Measurements from ENCODE around the gene PPP2R1B.

Gene PPP2R1B

DNA sequence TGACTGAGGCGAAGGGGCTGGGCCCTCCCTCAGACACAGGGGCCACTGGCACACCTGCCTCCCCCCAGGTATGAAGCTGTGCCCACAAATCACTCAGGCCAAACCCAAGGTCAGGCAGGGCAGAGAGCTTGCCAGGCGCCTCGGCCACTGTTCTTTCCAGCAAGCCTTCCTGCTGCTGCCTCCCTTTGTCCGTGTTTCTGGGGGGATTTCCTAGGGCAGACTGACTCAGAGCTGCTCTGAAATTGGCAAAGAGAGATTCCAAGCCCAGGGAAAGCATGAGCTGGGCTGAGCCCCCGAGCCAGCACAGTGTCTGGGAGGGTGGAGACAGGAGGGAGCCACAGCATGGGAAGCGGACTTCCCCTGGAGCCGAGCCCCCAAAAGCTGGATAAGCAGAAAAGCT lies 33.2 kb downstream of the PPP2R1B start:
- TF ChIP-seq TAF1 (IDR thresholded peaks at IDR 0.05; ENCODE audit: low read depth) = no peak
- TF ChIP-seq RAD21 (IDR thresholded peaks at IDR 0.05; ENCODE audit: low read depth) = no peak
- TF ChIP-seq FOXM1 (IDR thresholded peaks at IDR 0.05; ENCODE audit: borderline replicate concordance, low read depth) = no peak
- TF ChIP-seq TEAD4 (IDR thresholded peaks at IDR 0.05) = no peak
- no peak for TF ChIP-seq CEBPB (IDR thresholded peaks at IDR 0.05)
- TF ChIP-seq, protein P1, sequence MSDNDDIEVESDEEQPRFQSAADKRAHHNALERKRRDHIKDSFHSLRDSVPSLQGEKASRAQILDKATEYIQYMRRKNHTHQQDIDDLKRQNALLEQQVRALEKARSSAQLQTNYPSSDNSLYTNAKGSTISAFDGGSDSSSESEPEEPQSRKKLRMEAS (IDR thresholded peaks at IDR 0.05) = no peak
- no peak for TF ChIP-seq NFIC (IDR thresholded peaks at IDR 0.05)
- no peak for TF ChIP-seq EGR1 (IDR thresholded peaks at IDR 0.05)
- TF ChIP-seq TCF12 (IDR thresholded peaks at IDR 0.05; ENCODE audit: low read depth) = no peak

DNA sequence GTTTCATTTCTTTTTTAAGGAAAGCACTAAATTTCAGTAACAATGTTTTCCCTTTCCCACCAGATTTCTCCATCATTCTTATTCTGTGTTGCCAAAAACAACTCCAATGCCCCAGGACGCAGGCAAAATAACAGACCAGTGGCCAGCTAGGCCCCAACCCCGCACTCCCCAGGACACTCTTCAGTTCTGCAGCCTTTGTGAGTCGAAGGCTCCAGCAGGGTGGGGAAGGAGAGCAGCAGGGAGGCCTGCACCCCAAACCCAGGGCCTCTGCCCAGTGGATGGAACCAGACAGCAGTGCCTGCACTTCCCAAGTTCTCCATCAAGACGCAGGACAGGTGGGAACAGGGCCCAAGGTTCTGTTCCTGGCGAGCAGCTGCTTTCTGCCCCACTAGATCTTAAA lies 34.4 kb downstream of the PPP2R1B start:
- TF ChIP-seq TEAD4 (IDR thresholded peaks at IDR 0.05) = no peak
- TF ChIP-seq, protein P2, sequence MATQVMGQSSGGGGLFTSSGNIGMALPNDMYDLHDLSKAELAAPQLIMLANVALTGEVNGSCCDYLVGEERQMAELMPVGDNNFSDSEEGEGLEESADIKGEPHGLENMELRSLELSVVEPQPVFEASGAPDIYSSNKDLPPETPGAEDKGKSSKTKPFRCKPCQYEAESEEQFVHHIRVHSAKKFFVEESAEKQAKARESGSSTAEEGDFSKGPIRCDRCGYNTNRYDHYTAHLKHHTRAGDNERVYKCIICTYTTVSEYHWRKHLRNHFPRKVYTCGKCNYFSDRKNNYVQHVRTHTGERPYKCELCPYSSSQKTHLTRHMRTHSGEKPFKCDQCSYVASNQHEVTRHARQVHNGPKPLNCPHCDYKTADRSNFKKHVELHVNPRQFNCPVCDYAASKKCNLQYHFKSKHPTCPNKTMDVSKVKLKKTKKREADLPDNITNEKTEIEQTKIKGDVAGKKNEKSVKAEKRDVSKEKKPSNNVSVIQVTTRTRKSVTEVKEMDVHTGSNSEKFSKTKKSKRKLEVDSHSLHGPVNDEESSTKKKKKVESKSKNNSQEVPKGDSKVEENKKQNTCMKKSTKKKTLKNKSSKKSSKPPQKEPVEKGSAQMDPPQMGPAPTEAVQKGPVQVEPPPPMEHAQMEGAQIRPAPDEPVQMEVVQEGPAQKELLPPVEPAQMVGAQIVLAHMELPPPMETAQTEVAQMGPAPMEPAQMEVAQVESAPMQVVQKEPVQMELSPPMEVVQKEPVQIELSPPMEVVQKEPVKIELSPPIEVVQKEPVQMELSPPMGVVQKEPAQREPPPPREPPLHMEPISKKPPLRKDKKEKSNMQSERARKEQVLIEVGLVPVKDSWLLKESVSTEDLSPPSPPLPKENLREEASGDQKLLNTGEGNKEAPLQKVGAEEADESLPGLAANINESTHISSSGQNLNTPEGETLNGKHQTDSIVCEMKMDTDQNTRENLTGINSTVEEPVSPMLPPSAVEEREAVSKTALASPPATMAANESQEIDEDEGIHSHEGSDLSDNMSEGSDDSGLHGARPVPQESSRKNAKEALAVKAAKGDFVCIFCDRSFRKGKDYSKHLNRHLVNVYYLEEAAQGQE (IDR thresholded peaks at IDR 0.05; ENCODE audit: low read depth) = no peak
- no peak for TF ChIP-seq CREB1 (IDR thresholded peaks at IDR 0.05; ENCODE audit: low read depth)
- TF ChIP-seq EGR1 (IDR thresholded peaks at IDR 0.05) = no peak
- TF ChIP-seq TCF12 (IDR thresholded peaks at IDR 0.05; ENCODE audit: low read depth) = no peak
- no peak for TF ChIP-seq FOXM1 (IDR thresholded peaks at IDR 0.05; ENCODE audit: borderline replicate concordance, low read depth)
- TF ChIP-seq ZBTB7A (IDR thresholded peaks at IDR 0.05; ENCODE audit: low read depth) = no peak
- TF ChIP-seq, protein P3, sequence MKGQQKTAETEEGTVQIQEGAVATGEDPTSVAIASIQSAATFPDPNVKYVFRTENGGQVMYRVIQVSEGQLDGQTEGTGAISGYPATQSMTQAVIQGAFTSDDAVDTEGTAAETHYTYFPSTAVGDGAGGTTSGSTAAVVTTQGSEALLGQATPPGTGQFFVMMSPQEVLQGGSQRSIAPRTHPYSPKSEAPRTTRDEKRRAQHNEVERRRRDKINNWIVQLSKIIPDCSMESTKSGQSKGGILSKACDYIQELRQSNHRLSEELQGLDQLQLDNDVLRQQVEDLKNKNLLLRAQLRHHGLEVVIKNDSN (IDR thresholded peaks at IDR 0.05) = no peak
- TF ChIP-seq EP300 (IDR thresholded peaks at IDR 0.05; ENCODE audit: borderline replicate concordance) = no peak
- TF ChIP-seq CEBPB (IDR thresholded peaks at IDR 0.05) = no peak
- TF ChIP-seq YY1 (IDR thresholded peaks at IDR 0.05; ENCODE audit: low read depth) = no peak
- TF ChIP-seq RAD21 (IDR thresholded peaks at IDR 0.05; ENCODE audit: low read depth) = no peak
- TF ChIP-seq, protein P1 (IDR thresholded peaks at IDR 0.05) = no peak
- no peak for TF ChIP-seq TAF1 (IDR thresholded peaks at IDR 0.05; ENCODE audit: low read depth)
- no peak for TF ChIP-seq NFIC (IDR thresholded peaks at IDR 0.05)

DNA sequence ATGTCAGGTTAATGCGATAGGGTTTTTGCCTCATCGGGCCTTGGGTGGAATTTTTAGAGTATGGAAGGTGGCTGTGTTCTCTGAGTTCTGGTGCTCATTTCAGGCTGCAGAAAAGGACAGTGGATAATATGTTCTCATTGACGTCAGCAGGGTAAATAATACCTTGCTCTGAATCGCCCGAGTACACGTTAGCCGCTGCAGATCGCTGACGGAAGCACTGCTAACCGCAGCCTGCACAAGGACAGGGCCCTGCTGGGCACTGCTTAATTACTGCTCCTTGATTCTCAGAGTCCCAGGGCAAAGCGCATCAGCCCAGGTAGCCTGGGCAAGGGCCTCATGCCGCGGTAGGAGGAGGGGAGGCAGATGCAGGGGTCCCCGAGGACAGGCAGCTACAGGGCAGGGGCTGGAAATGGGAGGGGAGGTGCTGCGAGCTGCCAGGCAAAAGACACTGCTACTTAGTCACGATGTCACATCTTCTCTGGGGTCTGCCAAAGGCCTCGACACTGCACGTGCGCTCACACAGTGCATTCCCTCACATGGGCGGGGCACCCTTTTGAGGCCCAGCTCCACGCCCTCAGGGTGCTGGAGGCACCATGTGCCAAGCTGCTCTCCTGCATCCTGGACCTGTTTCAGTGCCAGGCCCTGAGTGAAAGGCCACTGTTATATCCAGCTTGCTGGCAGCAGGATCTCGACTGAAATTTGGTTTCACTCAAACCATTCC lies 35.2 kb downstream of the PPP2R1B start:
- TF ChIP-seq, protein P1 (IDR thresholded peaks at IDR 0.05) = peak; percentile 34; the same call in 1 of the 2 replicates
- TF ChIP-seq CEBPB (IDR thresholded peaks at IDR 0.05) = no peak

DNA sequence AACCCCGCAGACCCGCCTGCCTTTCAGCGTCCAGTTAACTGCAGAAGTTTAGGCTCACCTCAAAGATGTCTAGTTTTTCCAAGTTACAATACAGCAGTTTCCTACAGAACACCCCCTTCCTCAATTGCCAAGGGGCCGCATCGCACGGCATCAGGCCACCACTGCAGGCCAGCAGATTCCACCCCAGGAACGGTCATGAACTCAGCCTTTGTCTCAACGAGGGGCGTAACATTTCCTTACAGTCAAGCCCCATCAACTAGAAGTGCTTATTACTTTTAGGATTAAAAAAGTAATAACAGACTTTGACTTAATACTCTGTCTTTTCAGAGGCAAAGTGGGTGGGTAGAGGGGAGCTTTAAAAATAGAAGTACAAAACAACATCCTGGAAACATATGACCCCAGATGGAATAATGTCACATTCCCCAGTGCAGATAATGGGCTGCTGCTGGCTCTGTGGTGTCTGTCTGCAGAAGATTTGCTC lies 36.3 kb downstream of the PPP2R1B start:
- no peak for TF ChIP-seq TEAD4 (IDR thresholded peaks at IDR 0.05)
- no peak for TF ChIP-seq TAF1 (IDR thresholded peaks at IDR 0.05; ENCODE audit: low read depth)
- no peak for TF ChIP-seq ZBTB7A (IDR thresholded peaks at IDR 0.05; ENCODE audit: low read depth)
- TF ChIP-seq, protein P2 (IDR thresholded peaks at IDR 0.05; ENCODE audit: low read depth) = no peak
- TF ChIP-seq EP300 (IDR thresholded peaks at IDR 0.05; ENCODE audit: borderline replicate concordance) = no peak
- TF ChIP-seq, protein P1 (IDR thresholded peaks at IDR 0.05) = no peak
- no peak for TF ChIP-seq NFIC (IDR thresholded peaks at IDR 0.05)
- TF ChIP-seq, protein P3 (IDR thresholded peaks at IDR 0.05) = no peak
- no peak for TF ChIP-seq FOXM1 (IDR thresholded peaks at IDR 0.05; ENCODE audit: borderline replicate concordance, low read depth)
- no peak for TF ChIP-seq EGR1 (IDR thresholded peaks at IDR 0.05)
- TF ChIP-seq RAD21 (IDR thresholded peaks at IDR 0.05; ENCODE audit: low read depth) = no peak
- no peak for TF ChIP-seq CEBPB (IDR thresholded peaks at IDR 0.05)
- no peak for TF ChIP-seq YY1 (IDR thresholded peaks at IDR 0.05; ENCODE audit: low read depth)
- no peak for TF ChIP-seq CREB1 (IDR thresholded peaks at IDR 0.05; ENCODE audit: low read depth)

DNA sequence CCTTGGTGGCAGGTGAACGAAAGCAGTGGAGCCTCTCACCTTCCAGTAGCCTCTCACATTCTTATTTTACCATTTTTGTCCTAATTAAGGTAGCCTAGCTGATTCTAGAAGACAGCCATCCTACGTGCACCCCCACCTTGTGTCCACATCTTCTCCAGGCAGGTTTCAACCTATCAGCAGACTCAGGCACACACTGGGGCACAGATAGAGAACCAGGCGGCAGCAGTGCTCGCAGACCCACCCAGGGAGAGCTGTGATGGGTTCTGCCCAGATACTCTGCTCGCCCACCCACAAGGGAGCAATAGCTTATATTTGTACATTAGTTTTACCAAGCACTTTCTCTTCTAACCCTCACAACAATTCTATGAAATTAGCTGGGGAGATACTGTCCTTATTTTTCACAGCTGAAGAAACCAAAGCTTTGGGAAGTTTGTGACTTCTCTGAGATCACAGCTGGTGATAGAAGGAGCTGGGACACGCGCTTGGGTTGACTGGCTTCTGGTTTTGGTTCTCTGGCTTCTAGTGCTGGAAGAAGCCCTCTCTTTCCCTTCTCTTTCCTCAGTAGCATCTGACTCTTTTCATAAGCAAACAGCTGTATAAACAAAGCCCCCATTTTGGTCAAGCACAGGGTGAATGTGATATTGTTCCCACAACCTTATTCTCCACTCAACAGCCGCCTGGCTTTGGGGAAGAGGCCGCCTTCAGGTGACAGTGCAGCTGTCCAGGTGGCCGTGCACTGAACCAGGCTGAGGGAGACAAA lies 36.9 kb downstream of the PPP2R1B start:
- TF ChIP-seq ZBTB7A (IDR thresholded peaks at IDR 0.05; ENCODE audit: low read depth) = no peak
- TF ChIP-seq EP300 (IDR thresholded peaks at IDR 0.05; ENCODE audit: borderline replicate concordance) = no peak
- no peak for TF ChIP-seq YY1 (IDR thresholded peaks at IDR 0.05; ENCODE audit: low read depth)
- TF ChIP-seq RAD21 (IDR thresholded peaks at IDR 0.05; ENCODE audit: low read depth) = no peak
- TF ChIP-seq TEAD4 (IDR thresholded peaks at IDR 0.05) = no peak
- TF ChIP-seq, protein P3 (IDR thresholded peaks at IDR 0.05) = no peak
- TF ChIP-seq, protein P1 (IDR thresholded peaks at IDR 0.05) = no peak
- TF ChIP-seq, protein P2 (IDR thresholded peaks at IDR 0.05; ENCODE audit: low read depth) = no peak
- no peak for TF ChIP-seq TCF12 (IDR thresholded peaks at IDR 0.05; ENCODE audit: low read depth)
- TF ChIP-seq TAF1 (IDR thresholded peaks at IDR 0.05; ENCODE audit: low read depth) = no peak
- no peak for TF ChIP-seq CREB1 (IDR thresholded peaks at IDR 0.05; ENCODE audit: low read depth)
- TF ChIP-seq EGR1 (IDR thresholded peaks at IDR 0.05) = no peak
- no peak for TF ChIP-seq NFIC (IDR thresholded peaks at IDR 0.05)
- no peak for TF ChIP-seq FOXM1 (IDR thresholded peaks at IDR 0.05; ENCODE audit: borderline replicate concordance, low read depth)
- TF ChIP-seq CEBPB (IDR thresholded peaks at IDR 0.05) = no peak
